ENCODE data around the gene CD22. TPM values are rescaled to one million over a fixed set of nuclear protein-coding genes. Genes with fewer than 3 reads are reported as not detected.

Gene CD22
- total and polyA plus RNA-seq, 10 of the 15 experiments (the other 5 are each of a cell fraction or from before 2014, with no cell fraction given) = 23.0 to 344 (median 181) TPM

DNA sequence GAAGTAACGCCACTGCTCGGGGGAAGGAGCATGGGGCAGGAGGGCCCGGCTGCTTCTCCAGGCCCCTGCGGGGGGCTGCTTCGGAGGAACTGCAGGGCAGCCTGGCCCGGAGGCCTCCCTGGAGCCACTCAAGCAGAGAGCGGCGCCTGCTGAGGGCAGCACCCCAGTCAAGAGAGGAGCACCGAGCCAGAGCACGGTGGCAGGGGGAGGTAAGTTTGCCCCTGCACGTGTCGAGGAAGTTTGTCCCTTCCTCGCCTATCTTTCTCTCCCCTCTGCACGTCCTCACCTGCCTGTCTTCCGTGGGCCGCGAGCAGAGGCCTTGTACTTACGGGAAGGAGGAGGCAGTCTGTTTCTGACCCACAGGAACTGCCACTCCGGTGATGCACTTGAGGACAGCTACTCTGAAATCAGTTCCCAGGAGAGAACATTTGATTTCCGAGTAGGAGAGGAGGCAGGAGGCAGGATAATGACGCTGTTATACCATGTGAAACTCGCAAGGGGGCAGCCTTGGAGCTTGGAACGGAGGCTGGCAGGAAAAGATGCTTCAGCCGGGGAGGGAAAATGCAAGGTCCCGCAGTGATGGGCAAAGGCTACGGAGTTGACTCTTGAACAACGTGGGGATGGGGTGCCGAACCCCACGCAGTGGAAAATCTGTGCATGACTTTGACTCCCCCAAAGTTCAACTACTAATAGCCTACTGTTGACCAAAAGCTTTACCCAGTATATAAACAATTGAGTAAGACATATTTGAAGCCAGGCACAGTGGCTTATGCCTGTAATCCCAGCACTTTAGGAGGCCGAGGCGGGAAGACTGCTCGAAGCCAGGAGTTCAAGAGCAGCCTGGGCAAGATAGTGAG, 23.7 kb downstream of the CD22 start (continued):
- TF ChIP-seq, protein P1, sequence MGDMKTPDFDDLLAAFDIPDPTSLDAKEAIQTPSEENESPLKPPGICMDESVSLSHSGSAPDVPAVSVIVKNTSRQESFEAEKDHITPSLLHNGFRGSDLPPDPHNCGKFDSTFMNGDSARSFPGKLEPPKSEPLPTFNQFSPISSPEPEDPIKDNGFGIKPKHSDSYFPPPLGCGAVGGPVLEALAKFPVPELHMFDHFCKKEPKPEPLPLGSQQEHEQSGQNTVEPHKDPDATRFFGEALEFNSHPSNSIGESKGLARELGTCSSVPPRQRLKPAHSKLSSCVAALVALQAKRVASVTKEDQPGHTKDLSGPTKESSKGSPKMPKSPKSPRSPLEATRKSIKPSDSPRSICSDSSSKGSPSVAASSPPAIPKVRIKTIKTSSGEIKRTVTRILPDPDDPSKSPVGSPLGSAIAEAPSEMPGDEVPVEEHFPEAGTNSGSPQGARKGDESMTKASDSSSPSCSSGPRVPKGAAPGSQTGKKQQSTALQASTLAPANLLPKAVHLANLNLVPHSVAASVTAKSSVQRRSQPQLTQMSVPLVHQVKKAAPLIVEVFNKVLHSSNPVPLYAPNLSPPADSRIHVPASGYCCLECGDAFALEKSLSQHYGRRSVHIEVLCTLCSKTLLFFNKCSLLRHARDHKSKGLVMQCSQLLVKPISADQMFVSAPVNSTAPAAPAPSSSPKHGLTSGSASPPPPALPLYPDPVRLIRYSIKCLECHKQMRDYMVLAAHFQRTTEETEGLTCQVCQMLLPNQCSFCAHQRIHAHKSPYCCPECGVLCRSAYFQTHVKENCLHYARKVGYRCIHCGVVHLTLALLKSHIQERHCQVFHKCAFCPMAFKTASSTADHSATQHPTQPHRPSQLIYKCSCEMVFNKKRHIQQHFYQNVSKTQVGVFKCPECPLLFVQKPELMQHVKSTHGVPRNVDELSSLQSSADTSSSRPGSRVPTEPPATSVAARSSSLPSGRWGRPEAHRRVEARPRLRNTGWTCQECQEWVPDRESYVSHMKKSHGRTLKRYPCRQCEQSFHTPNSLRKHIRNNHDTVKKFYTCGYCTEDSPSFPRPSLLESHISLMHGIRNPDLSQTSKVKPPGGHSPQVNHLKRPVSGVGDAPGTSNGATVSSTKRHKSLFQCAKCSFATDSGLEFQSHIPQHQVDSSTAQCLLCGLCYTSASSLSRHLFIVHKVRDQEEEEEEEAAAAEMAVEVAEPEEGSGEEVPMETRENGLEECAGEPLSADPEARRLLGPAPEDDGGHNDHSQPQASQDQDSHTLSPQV (IDR thresholded peaks at IDR 0.05) = peak; percentile 33; the same call in 1 of the 2 replicates
- peak; percentile 79 for TF ChIP-seq CREB1 (IDR thresholded peaks at IDR 0.05; ENCODE audit: low read depth)
- TF ChIP-seq, protein P2, sequence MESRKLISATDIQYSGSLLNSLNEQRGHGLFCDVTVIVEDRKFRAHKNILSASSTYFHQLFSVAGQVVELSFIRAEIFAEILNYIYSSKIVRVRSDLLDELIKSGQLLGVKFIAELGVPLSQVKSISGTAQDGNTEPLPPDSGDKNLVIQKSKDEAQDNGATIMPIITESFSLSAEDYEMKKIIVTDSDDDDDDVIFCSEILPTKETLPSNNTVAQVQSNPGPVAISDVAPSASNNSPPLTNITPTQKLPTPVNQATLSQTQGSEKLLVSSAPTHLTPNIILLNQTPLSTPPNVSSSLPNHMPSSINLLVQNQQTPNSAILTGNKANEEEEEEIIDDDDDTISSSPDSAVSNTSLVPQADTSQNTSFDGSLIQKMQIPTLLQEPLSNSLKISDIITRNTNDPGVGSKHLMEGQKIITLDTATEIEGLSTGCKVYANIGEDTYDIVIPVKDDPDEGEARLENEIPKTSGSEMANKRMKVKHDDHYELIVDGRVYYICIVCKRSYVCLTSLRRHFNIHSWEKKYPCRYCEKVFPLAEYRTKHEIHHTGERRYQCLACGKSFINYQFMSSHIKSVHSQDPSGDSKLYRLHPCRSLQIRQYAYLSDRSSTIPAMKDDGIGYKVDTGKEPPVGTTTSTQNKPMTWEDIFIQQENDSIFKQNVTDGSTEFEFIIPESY (IDR thresholded peaks at IDR 0.05) = no peak
- TF ChIP-seq SRF (IDR thresholded peaks at IDR 0.05; ENCODE audit: low read depth in 2 of 2, low read length in 2 of 2) = no peak
- no peak for TF ChIP-seq BMI1 (IDR thresholded peaks at IDR 0.05; ENCODE audit: borderline replicate concordance)
- TF ChIP-seq ZNF384 (IDR thresholded peaks at IDR 0.05; ENCODE audit: borderline replicate concordance, low read depth, low read length) = no peak
